Activated CD8-positive, alpha-beta memory T cell treated with anti-CD3 and anti-CD28 coated beads, Interleukin-2, amount 10 ng/mL, durations not matched to agents 7 days and 5 days (primary cell): ENCODE data around the gene PIGQ. TPM values are rescaled to one million over a fixed set of nuclear protein-coding genes. Genes with fewer than 3 reads are reported as not detected.

Experiments used
- ATAC-seq: fragments of 150-1000 bp; cut with Tn5 transposase; one replicate; pipeline ENCODE4 v1.10.0; 2021; ENCODE audit warnings: moderate library complexity
- CTCF ChIA-PET: fragments of 350-600 bp; sonication (Branson Sonifier 250); formaldehyde crosslinking; loops from one replicate; lab custom pipeline; 2021; ENCODE audit warnings: antibody characterized with exemption; lab: Charles Lee
- DNase-seq: peaks from one replicate; pipeline ENCODE4 v3.0.0-alpha.2; 2020
- H3K27ac Mint-ChIP-seq: one replicate; pipeline ENCODE4 v1.8.0; 2021; ENCODE audit warnings: mild to moderate bottlenecking, mixed read lengths
- H3K27me3 Mint-ChIP-seq: one replicate; pipeline ENCODE4 v1.8.0; 2021; ENCODE audit warnings: mixed read lengths
- H3K36me3 Mint-ChIP-seq: one replicate; pipeline ENCODE4 v1.8.0; 2021; ENCODE audit warnings: mild to moderate bottlenecking, mixed read lengths
- H3K4me1 Mint-ChIP-seq: one replicate; pipeline ENCODE4 v1.8.0; 2021; ENCODE audit warnings: mixed read lengths
- H3K4me3 Mint-ChIP-seq: one replicate; pipeline ENCODE4 v1.8.0; 2021; ENCODE audit warnings: mild to moderate bottlenecking, moderate library complexity, mixed read lengths
- H3K9me3 Mint-ChIP-seq: one replicate; pipeline ENCODE4 v1.8.0; 2022; ENCODE audit warnings: low read depth, mixed read lengths
- total RNA-seq, 2 experiments: library from RNA; stranded (reverse); gene quantifications; one replicate each; pipeline ENCODE4 v1.2.3, GENCODE V29; 2021

PIGQ gene
- total RNA-seq, 2 experiments from 2014 or later, result 38.8 to 41.0 TPM

GRCh38 chr16:555528-556473 is 14.0 kb upstream of the PIGQ start:
- H3K4me1 Mint-ChIP-seq, result no peaks in the 10 kb centered on the region
- DNase-seq (no peak), ATAC-seq (no peak)
- H3K27me3 Mint-ChIP-seq, result peaks cover 8% of the 10 kb centered on the region
- H3K4me3 Mint-ChIP-seq, result no peak overlapping the region
- CTCF ChIA-PET, result no interaction called here
- no peaks in the 10 kb centered on the region for H3K9me3 Mint-ChIP-seq
- H3K36me3 Mint-ChIP-seq, result no peaks in the 10 kb centered on the region
- no peak overlapping the region for H3K27ac Mint-ChIP-seq

GRCh38 chr16:556474-557173 is 13.1 kb upstream of the PIGQ start:
- Mint-ChIP-seq H3K27ac (no peak overlapping the region), H3K4me3 (no peak overlapping the region), H3K27me3 (peaks cover 13% of the 10 kb centered on the region), H3K9me3 (no peaks in the 10 kb centered on the region), H3K36me3 (no peaks in the 10 kb centered on the region), H3K4me1 (no peaks in the 10 kb centered on the region)
- DNase-seq, result no peak
- CTCF ChIA-PET, result no interaction called here
- no peak for ATAC-seq

GRCh38 chr16:557463-558297 is 12.1 kb upstream of the PIGQ start:
- Mint-ChIP-seq H3K27ac (no peak overlapping the region), H3K4me1 (no peaks in the 10 kb centered on the region), H3K36me3 (no peaks in the 10 kb centered on the region), H3K27me3 (peaks cover 17% of the 10 kb centered on the region), H3K4me3 (no peak overlapping the region), H3K9me3 (no peaks in the 10 kb centered on the region)
- ATAC-seq (no peak), DNase-seq (no peak)
- CTCF ChIA-PET, result interaction anchor here (1.3 kb wide), 1 partner anchor 13 kb away, joined by 5 read pairs; no protein-coding TSS in a partner anchor

GRCh38 chr16:558298-559020 is 11.3 kb upstream of the PIGQ start:
- H3K27ac Mint-ChIP-seq, result no peak overlapping the region
- ATAC-seq (no peak), DNase-seq (no peak)
- CTCF ChIA-PET, result interaction anchor here (1.3 kb wide), 1 partner anchor 12 kb away, joined by 5 read pairs; no protein-coding TSS in a partner anchor
- peaks cover 17% of the 10 kb centered on the region for H3K27me3 Mint-ChIP-seq
- no peaks in the 10 kb centered on the region for H3K4me1 Mint-ChIP-seq
- H3K36me3 Mint-ChIP-seq, result no peaks in the 10 kb centered on the region
- no peak overlapping the region for H3K4me3 Mint-ChIP-seq
- H3K9me3 Mint-ChIP-seq, result no peaks in the 10 kb centered on the region

GRCh38 chr16:559021-559380 is 10.8 kb upstream of the PIGQ start:
- no peaks in the 10 kb centered on the region for H3K36me3 Mint-ChIP-seq
- H3K27me3 Mint-ChIP-seq, result peaks cover 17% of the 10 kb centered on the region
- DNase-seq (no peak), ATAC-seq (no peak)
- H3K4me1 Mint-ChIP-seq, result no peaks in the 10 kb centered on the region
- no peaks in the 10 kb centered on the region for H3K9me3 Mint-ChIP-seq
- CTCF ChIA-PET, result interaction anchor here (1.3 kb wide), 1 partner anchor 12 kb away, joined by 5 read pairs; no protein-coding TSS in a partner anchor
- H3K4me3 Mint-ChIP-seq, result no peak overlapping the region
- H3K27ac Mint-ChIP-seq, result no peak overlapping the region

GRCh38 chr16:559411-560203 is 10.2 kb upstream of the PIGQ start:
- no peak overlapping the region for H3K27ac Mint-ChIP-seq
- H3K4me1 Mint-ChIP-seq, result no peaks in the 10 kb centered on the region
- H3K27me3 Mint-ChIP-seq, result peaks cover 17% of the 10 kb centered on the region
- no peak overlapping the region for H3K4me3 Mint-ChIP-seq
- ATAC-seq (no peak), DNase-seq (no peak)
- H3K36me3 Mint-ChIP-seq, result no peaks in the 10 kb centered on the region
- no peaks in the 10 kb centered on the region for H3K9me3 Mint-ChIP-seq
- CTCF ChIA-PET, result interaction anchor here (1.3 kb wide), 1 partner anchor 11 kb away, joined by 5 read pairs; no protein-coding TSS in a partner anchor

GRCh38 chr16:560204-560700 is 9.5 kb upstream of the PIGQ start, which contains the start of gene PRR35:
PRR35 (plus strand) TSS chr16:560394; CDS start chr16:563295, 2,901 bp downstream.
- Mint-ChIP-seq H3K36me3 (no peaks in the 10 kb centered on the region), H3K9me3 (no peaks in the 10 kb centered on the region), H3K27me3 (peaks cover 17% of the 10 kb centered on the region), H3K27ac (no peak within 1 kb of the TSS), H3K4me3 (no peak within 1 kb of the TSS), H3K4me1 (no peaks in the 10 kb centered on the region)
- CTCF ChIA-PET, result no interaction called here
- no peak for ATAC-seq
- DNase-seq, result no peak

GRCh38 chr16:560701-561412 is 8.9 kb upstream of the PIGQ start:
- CTCF ChIA-PET, result no interaction called here
- Mint-ChIP-seq H3K27ac (no peak overlapping the region), H3K4me3 (no peak overlapping the region), H3K36me3 (no peaks in the 10 kb centered on the region), H3K4me1 (no peaks in the 10 kb centered on the region), H3K27me3 (peaks cover 17% of the 10 kb centered on the region), H3K9me3 (no peaks in the 10 kb centered on the region)
- DNase-seq (no peak), ATAC-seq (no peak)

- H3K36me3 Mint-ChIP-seq, result no peaks in the 10 kb centered on the region
- H3K27ac Mint-ChIP-seq, result no peak overlapping the region
- peaks cover 17% of the 10 kb centered on the region for H3K27me3 Mint-ChIP-seq
- H3K9me3 Mint-ChIP-seq, result no peaks in the 10 kb centered on the region
- no peak overlapping the region for H3K4me3 Mint-ChIP-seq
- H3K4me1 Mint-ChIP-seq, result peaks cover under 1% of the 10 kb centered on the region
- ATAC-seq, result no peak
- no peak for DNase-seq
- CTCF ChIA-PET, result no interaction called here
Measured at GRCh38 chr16:561413-561794, 8.4 kb upstream of the PIGQ start.

GRCh38 chr16:561957-562938 is 7.5 kb upstream of the PIGQ start:
- no peaks in the 10 kb centered on the region for H3K9me3 Mint-ChIP-seq
- no peak for ATAC-seq
- H3K4me3 Mint-ChIP-seq, result no peak overlapping the region
- CTCF ChIA-PET, result no interaction called here
- DNase-seq, result no peak
- no peak overlapping the region for H3K27ac Mint-ChIP-seq
- peaks cover 7% of the 10 kb centered on the region for H3K4me1 Mint-ChIP-seq
- H3K36me3 Mint-ChIP-seq, result no peaks in the 10 kb centered on the region
- peaks cover 17% of the 10 kb centered on the region for H3K27me3 Mint-ChIP-seq
